ENCODE data around the gene HCN2.
A peak's percentile ranks its signal among the peaks of the same experiment; 100 is the strongest.

The HCN2 gene

DNA sequence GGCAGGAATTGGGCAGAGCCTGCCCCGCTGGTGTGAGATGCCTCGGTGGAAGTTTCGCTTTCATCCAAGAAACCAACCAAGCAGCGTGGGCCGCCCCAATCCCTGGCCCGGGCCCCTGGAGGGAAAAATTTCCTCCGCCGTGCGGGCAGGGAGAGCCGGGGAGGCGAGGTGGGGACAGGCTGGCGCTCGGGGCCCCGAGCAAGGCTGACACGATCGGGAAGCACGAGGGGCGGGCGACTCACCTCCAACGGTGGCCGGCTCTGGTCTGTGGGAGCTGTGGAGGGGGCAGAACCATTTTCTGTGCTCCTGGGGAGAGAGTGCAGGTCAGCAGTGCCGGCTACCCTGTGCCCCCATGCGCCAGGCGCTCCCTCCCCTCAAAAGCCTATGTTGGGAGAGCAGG lies 62.3 kb downstream of the HCN2 start:
- H3K9ac ChIP-seq (ENCODE audit: low read length in 2 of 2): no peak overlapping the region
- H3K27me3 ChIP-seq (ENCODE audit: control insufficient read depth in 1 of 2, insufficient read depth in 2 of 2, low read length in 2 of 2): no peaks in the 10 kb centered on the region
- H3K27ac ChIP-seq (ENCODE audit: low read length): no peak overlapping the region
- peaks cover 5 to 26% of the 10 kb centered on the region in 2 donors for H3K36me3 ChIP-seq (ENCODE audit: control insufficient read depth in 2 of 2, insufficient read depth in 2 of 2, low read length in 2 of 2)
- H3K4me1 ChIP-seq (ENCODE audit: control insufficient read depth, insufficient read depth, low read length): peaks cover under 1% of the 10 kb centered on the region
- no peak overlapping the region for H3K4me3 ChIP-seq (ENCODE audit: low read length in 2 of 2)
- H3K9me3 ChIP-seq (ENCODE audit: control insufficient read depth in 2 of 2, low read length in 2 of 2): no peaks in the 10 kb centered on the region

DNA sequence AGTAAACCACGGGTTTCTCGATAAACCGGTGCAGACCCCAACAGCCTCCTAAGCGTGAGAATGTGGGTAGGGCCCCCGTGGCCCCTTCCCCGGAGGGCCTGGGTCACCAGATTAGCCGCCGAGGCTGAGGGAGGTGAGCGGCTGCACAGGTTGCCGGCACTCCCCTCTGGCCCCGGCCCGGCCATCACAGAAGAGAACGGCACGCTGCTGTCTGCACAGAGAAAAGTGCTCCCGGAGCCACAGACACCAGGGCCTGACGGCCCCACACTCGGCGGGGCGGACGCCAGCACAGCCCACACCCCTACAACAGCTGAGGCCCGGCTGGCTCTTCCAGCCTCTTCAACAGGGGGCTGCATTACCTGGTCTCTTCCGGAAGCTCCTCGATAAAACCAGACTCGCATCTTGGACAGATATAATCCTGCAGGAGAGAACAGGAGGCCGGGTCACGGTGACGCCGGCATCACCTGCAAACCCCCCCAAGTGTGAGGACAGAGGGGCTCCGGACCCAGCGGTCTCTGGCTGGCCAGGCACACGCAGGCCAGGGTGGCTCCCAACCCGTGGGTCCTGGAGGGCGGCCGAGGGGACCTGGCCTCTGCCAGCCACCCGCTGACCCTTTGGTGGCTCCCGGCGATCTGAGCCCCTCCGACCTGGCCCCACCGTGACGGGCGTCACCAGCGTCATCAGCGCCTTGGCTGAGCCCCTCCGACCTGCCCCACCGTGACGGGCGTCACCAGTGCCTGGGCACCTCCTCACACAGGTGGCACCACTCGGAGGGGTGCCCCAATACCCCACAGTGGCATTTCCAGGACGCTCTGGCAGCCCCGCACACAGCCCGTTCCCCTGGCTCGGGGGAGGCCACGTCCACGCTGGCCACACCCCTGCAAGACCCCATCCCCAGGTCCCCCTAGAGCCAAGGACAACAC lies 63.0 kb downstream of the HCN2 start:
- Histone ChIP-seq H3K27ac (ENCODE audit: low read length) (no peak overlapping the region), H3K4me1 (ENCODE audit: control insufficient read depth, insufficient read depth, low read length) (peaks cover 5% of the 10 kb centered on the region), H3K27me3 (ENCODE audit: control insufficient read depth in 1 of 2, insufficient read depth in 2 of 2, low read length in 2 of 2) (no peaks in the 10 kb centered on the region), H3K9ac (ENCODE audit: low read length in 2 of 2) (no peak overlapping the region), H3K9me3 (ENCODE audit: control insufficient read depth in 2 of 2, low read length in 2 of 2) (no peaks in the 10 kb centered on the region), H3K36me3 (ENCODE audit: control insufficient read depth in 2 of 2, insufficient read depth in 2 of 2, low read length in 2 of 2) (peaks cover 5 to 26% of the 10 kb centered on the region in 2 donors), H3K4me3 (ENCODE audit: low read length in 2 of 2) (no peak overlapping the region)

DNA sequence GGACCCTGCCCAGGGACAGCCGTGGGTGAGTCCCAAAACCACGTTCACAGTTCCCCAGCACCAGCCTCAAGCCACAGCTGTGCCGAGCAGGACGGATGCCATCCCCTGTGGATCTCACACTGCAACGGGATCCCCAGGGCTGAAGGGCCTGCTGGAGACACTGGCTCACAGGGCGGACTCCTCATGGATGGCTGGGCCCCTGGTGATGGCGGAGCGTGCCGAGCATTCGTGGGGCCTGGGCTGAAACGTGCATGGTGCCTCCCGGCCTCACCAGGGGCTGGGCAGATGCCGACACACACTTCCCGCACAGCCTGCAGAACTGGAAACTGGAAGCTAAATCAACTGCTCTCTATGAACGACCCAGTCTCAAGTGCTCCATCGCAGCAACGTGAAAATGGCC lies 63.7 kb downstream of the HCN2 start:
- Histone ChIP-seq H3K4me3 (ENCODE audit: low read length in 2 of 2) (no peak overlapping the region), H3K4me1 (ENCODE audit: control insufficient read depth, insufficient read depth, low read length) (peaks cover 11% of the 10 kb centered on the region), H3K9ac (ENCODE audit: low read length in 2 of 2) (no peak overlapping the region), H3K27me3 (ENCODE audit: control insufficient read depth in 1 of 2, insufficient read depth in 2 of 2, low read length in 2 of 2) (no peaks in the 10 kb centered on the region), H3K9me3 (ENCODE audit: control insufficient read depth in 2 of 2, low read length in 2 of 2) (no peaks in the 10 kb centered on the region), H3K36me3 (ENCODE audit: control insufficient read depth in 2 of 2, insufficient read depth in 2 of 2, low read length in 2 of 2) (peaks cover 5 to 24% of the 10 kb centered on the region in 2 donors), H3K27ac (ENCODE audit: low read length) (no peak overlapping the region)

GRCh38 chr19:655691-656090 lies 66.0 kb downstream of the HCN2 start:
- H3K4me1 ChIP-seq (ENCODE audit: control insufficient read depth, insufficient read depth, low read length): peaks cover 28% of the 10 kb centered on the region
- no peaks in the 10 kb centered on the region for H3K9me3 ChIP-seq (ENCODE audit: control insufficient read depth in 2 of 2, low read length in 2 of 2)
- H3K4me3 ChIP-seq (ENCODE audit: low read length in 2 of 2): no peak overlapping the region
- no peak overlapping the region for H3K27ac ChIP-seq (ENCODE audit: low read length)
- H3K27me3 ChIP-seq (ENCODE audit: control insufficient read depth in 1 of 2, insufficient read depth in 2 of 2, low read length in 2 of 2): no peaks in the 10 kb centered on the region
- H3K36me3 ChIP-seq (ENCODE audit: control insufficient read depth in 2 of 2, insufficient read depth in 2 of 2, low read length in 2 of 2): peaks cover 5 to 20% of the 10 kb centered on the region in 2 donors
- no peak overlapping the region for H3K9ac ChIP-seq (ENCODE audit: low read length in 2 of 2)

GRCh38 chr19:656751-657559 lies 67.3 kb downstream of the HCN2 start:
- Histone ChIP-seq H3K9me3 (ENCODE audit: control insufficient read depth in 2 of 2, low read length in 2 of 2) (no peaks in the 10 kb centered on the region), H3K9ac (ENCODE audit: low read length in 2 of 2) (no peak overlapping the region), H3K4me3 (ENCODE audit: low read length in 2 of 2) (no peak overlapping the region), H3K27ac (ENCODE audit: low read length) (no peak overlapping the region), H3K27me3 (ENCODE audit: control insufficient read depth in 1 of 2, insufficient read depth in 2 of 2, low read length in 2 of 2) (no peaks in the 10 kb centered on the region), H3K4me1 (ENCODE audit: control insufficient read depth, insufficient read depth, low read length) (peaks cover 41% of the 10 kb centered on the region), H3K36me3 (ENCODE audit: control insufficient read depth in 2 of 2, insufficient read depth in 2 of 2, low read length in 2 of 2) (peaks cover 5 to 10% of the 10 kb centered on the region in 2 donors)

DNA sequence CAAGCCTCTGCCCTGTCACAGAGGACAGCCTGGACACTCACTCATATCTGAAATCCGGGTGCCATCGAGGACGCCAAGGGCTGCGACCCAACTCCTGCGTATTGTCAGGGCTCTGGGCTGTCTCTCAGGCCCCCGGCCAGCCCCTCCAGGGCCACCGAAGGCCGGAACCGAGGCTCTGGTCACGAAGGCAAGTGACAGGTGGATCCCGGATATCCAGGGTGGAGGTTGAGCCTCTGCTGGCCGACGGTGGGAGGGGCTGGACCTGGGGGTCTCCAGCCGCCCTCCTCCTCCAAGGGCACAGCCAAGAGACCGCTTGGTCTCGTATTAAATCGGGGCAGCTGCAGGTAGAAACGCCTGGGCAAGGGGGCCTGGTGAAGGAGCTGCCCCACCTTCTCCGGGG lies 67.9 kb downstream of the HCN2 start:
- H3K27me3 ChIP-seq (ENCODE audit: control insufficient read depth in 1 of 2, insufficient read depth in 2 of 2, low read length in 2 of 2): no peaks in the 10 kb centered on the region
- peaks cover 45% of the 10 kb centered on the region for H3K4me1 ChIP-seq (ENCODE audit: control insufficient read depth, insufficient read depth, low read length)
- peaks cover 5 to 7% of the 10 kb centered on the region in 2 donors for H3K36me3 ChIP-seq (ENCODE audit: control insufficient read depth in 2 of 2, insufficient read depth in 2 of 2, low read length in 2 of 2)
- H3K9me3 ChIP-seq (ENCODE audit: control insufficient read depth in 2 of 2, low read length in 2 of 2): no peaks in the 10 kb centered on the region
- H3K9ac ChIP-seq (ENCODE audit: low read length in 2 of 2): no peak overlapping the region
- H3K4me3 ChIP-seq (ENCODE audit: low read length in 2 of 2): no peak overlapping the region
- H3K27ac ChIP-seq (ENCODE audit: low read length): no peak overlapping the region

DNA sequence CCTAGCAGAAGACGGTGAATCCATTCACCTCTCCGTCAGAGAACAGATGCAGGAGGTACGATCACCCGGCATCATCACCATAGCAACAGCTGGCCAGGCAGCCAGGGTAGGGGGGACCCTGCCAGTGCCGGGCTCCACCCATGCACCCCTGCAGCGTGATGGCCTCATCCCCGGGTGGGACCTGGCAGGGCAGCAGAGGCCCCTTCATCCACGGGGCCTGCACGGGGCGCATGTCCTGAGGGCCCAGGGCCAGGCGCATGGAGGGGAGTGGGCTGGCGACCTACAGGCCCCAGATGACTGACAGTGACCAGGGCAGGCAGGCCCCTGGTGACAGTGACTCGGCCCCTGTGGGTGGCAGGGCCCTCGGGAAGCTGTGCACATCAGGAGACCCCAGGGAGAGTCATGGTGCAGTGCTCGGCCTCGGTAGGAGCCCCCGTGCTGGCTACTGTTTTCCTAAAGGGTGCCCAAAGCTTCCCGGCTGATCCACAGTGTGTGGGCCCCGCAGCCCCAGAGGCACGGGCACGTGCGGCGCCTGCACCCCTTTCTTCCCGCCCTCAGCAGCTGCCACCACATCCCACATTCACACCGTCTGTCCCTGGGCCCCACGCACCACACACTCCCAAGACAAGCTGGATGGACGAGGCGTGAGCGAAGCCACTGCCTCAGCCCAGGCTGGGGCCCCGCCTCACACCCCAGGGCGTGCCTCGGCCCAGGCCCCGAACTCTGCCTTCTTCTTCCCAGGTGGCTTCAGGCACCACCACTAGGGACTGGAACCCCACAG lies 68.6 kb downstream of the HCN2 start:
- no peaks in the 10 kb centered on the region for H3K9me3 ChIP-seq (ENCODE audit: control insufficient read depth in 2 of 2, low read length in 2 of 2)
- peaks cover 2 to 5% of the 10 kb centered on the region in 2 donors for H3K36me3 ChIP-seq (ENCODE audit: control insufficient read depth in 2 of 2, insufficient read depth in 2 of 2, low read length in 2 of 2)
- H3K4me1 ChIP-seq (ENCODE audit: control insufficient read depth, insufficient read depth, low read length): peaks cover 46% of the 10 kb centered on the region
- no peak overlapping the region for H3K9ac ChIP-seq (ENCODE audit: low read length in 2 of 2)
- no peak overlapping the region for H3K4me3 ChIP-seq (ENCODE audit: low read length in 2 of 2)
- H3K27ac ChIP-seq (ENCODE audit: low read length): no peak overlapping the region
- no peaks in the 10 kb centered on the region for H3K27me3 ChIP-seq (ENCODE audit: control insufficient read depth in 1 of 2, insufficient read depth in 2 of 2, low read length in 2 of 2)

DNA sequence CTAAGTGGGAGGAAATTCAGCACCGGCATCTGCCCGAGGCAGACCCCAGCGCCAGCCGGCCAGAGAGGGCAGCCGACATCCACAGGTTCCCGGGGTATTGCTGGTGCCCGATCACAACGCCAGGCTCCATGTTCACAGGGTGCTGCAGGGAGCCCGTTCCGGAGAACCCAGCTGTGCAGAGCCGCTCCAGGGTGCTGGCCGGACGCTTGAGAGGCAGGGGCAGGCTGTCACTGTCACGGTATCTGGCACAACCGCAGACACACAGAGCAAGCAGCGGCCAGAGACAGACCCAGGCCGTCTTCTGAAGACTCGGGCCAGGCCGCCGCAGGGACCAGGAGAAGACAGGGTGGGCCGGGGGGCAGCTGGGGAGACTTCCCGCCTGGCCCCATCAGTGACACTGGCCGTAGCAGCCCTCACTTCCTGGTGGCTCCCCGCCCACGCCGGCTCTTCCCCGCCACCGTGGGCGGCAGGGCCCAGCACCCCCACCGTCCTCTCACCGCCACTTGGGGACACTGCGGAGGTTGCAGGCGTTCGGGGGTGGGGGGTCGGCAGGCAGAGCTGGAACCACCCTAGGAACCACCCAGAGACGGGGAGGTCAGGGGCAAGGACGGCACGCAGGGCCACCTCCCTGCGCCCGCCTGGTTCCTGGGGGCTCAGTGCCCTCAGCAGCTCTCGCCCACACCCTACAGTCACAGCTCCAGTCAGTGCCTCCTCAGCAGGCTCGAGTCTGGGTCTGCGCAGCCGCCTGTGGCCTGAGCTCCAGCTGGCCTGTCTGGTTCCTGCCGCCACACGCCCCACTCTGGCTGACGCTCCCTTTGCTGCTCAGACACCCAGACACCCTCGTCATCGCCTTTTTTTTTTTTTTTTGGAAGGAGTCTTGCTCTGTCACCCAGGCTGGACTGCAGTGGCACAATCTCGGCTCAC lies 69.5 kb downstream of the HCN2 start:
- no peaks in the 10 kb centered on the region for H3K9me3 ChIP-seq (ENCODE audit: control insufficient read depth in 2 of 2, low read length in 2 of 2)
- no peaks in the 10 kb centered on the region for H3K36me3 ChIP-seq (ENCODE audit: control insufficient read depth in 2 of 2, insufficient read depth in 2 of 2, low read length in 2 of 2)
- no peak overlapping the region for H3K4me3 ChIP-seq (ENCODE audit: low read length in 2 of 2)
- no peak overlapping the region for H3K9ac ChIP-seq (ENCODE audit: low read length in 2 of 2)
- H3K4me1 ChIP-seq (ENCODE audit: control insufficient read depth, insufficient read depth, low read length): peaks cover 53% of the 10 kb centered on the region
- H3K27ac ChIP-seq (ENCODE audit: low read length): no peak overlapping the region
- no peaks in the 10 kb centered on the region for H3K27me3 ChIP-seq (ENCODE audit: control insufficient read depth in 1 of 2, insufficient read depth in 2 of 2, low read length in 2 of 2)

GRCh38 chr19:660793-661426 lies 71.2 kb downstream of the HCN2 start:
- Histone ChIP-seq H3K27ac (ENCODE audit: low read length) (no peak overlapping the region), H3K9me3 (ENCODE audit: control insufficient read depth in 2 of 2, low read length in 2 of 2) (no peaks in the 10 kb centered on the region), H3K27me3 (ENCODE audit: control insufficient read depth in 1 of 2, insufficient read depth in 2 of 2, low read length in 2 of 2) (no peaks in the 10 kb centered on the region), H3K4me3 (ENCODE audit: low read length in 2 of 2) (peak overlapping the region; percentile 69 to 81), H3K36me3 (ENCODE audit: control insufficient read depth in 2 of 2, insufficient read depth in 2 of 2, low read length in 2 of 2) (no peaks in the 10 kb centered on the region), H3K9ac (ENCODE audit: low read length in 2 of 2) (peak overlapping the region; percentile 75 to 80), H3K4me1 (ENCODE audit: control insufficient read depth, insufficient read depth, low read length) (peaks cover 59% of the 10 kb centered on the region)

All from stomach smooth muscle (tissue), 2 donors.